Measurements from ENCODE around the gene TTC9. TPM values are rescaled to one million over a fixed set of nuclear protein-coding genes. Genes with fewer than 3 reads are reported as not detected.

TTC9 gene
- total RNA-seq, 8 experiments from 2014 or later, result 2.1 to 17.4 (median 5.1) TPM

DNA sequence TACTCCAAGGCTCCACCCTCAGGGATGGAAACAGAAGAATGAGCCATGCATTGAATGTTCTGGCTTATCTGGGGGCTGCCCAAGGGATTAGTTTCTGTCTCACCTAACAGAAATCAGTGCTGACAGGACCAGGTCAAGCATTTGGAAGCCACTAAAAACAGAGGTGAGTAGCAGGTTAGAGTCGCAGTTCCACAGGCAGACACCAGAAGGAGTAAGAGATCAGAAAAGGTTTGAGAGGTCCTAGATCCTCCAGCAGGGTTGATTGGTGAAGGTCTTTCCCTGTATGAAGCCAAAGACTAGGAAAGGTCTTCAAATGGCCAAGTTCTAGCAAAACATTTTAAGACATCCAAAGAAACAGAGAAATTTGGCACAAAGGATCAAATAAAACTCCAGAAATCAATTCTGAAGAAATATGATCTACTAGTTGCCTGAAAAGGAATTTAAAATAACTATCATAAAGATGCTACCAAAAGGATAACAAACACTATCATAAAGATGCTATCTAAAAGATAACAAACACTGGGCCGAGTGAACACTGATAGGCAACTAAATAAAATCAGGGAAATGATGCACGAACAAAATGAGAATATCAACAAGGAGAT lies 19.5 kb upstream of the TTC9 start:
- ATAC-seq (replicated peaks in 6 of 8), result peak in 3 of 8 experiments; percentile 73 to 88 (median 75)
- Histone ChIP-seq H3K4me1 (replicated peaks in 1 of 2) (no peaks in the 10 kb centered on the region), H3K27ac (no peak overlapping the region), H3K4me3 (no peak overlapping the region)
- 0 to 54% (median 24%) methylated on average over 1 to 3 of the region's 3 CpGs for WGBS, 10 experiments
- in situ Hi-C loops (cut with MboI; ENCODE audit: low pct_unique_long_range_greater_than_20kb in 2 of 9, low sequenced_read_pairs in 9 of 9, unreplicated experiment in 9 of 9), result loop anchor here in 3 of 9 experiments (10.0 to 25.0 kb wide), 3 partner anchors 93 to 193 kb away; partner anchors contain the start of gene MAP3K9 (in 2 of the 3)

- H3K27ac ChIP-seq, result no peak overlapping the region
- in situ Hi-C loops (cut with MboI; ENCODE audit: low pct_unique_long_range_greater_than_20kb in 2 of 9, low sequenced_read_pairs in 9 of 9, unreplicated experiment in 9 of 9), result loop anchor here in 3 of 9 experiments (10.0 to 25.0 kb wide), 4 partner anchors 90 to 337 kb away; partner anchors contain the start of gene MAP3K9 (in 2 of the 3)
- no peaks in the 10 kb centered on the region for H3K4me1 ChIP-seq (replicated peaks in 1 of 2)
- 11 to 100% (median 92%) methylated on average over 1 of the region's 1 CpG; no CpG with 5 or more reads in 4 of the 10 experiments for WGBS, 10 experiments
- no peak for ATAC-seq (replicated peaks in 6 of 8)
- no peak overlapping the region for H3K4me3 ChIP-seq
These were observed 16.7 kb upstream of the TTC9 start for GRCh38 chr14:70624972-70625371.

- H3K4me1 ChIP-seq (replicated peaks in 1 of 2), result no peaks in the 10 kb centered on the region
- no peak for ATAC-seq (replicated peaks in 6 of 8)
- 25 to 100% (median 83%) methylated on average over 1 to 3 of the region's 3 CpGs; no CpG with 5 or more reads in 1 of the 10 experiments for WGBS, 10 experiments
- no peak overlapping the region for H3K27ac ChIP-seq
- H3K4me3 ChIP-seq, result no peak overlapping the region
- in situ Hi-C loops (cut with MboI; ENCODE audit: low pct_unique_long_range_greater_than_20kb in 2 of 9, low sequenced_read_pairs in 9 of 9, unreplicated experiment in 9 of 9), result loop anchor here in 1 of 9 experiments (25.0 kb wide), 1 partner anchor 330 kb away; no protein-coding TSS in a partner anchor
These were observed 9.8 kb upstream of the TTC9 start for GRCh38 chr14:70631948-70632347.

GRCh38 chr14:70635971-70636595 lies 5.6 kb upstream of the TTC9 start:
- peaks cover 0 to 4% of the 10 kb centered on the region in 2 donors for H3K4me1 ChIP-seq (replicated peaks in 1 of 2)
- H3K27ac ChIP-seq, result no peak overlapping the region
- in situ Hi-C loops (cut with MboI; ENCODE audit: low pct_unique_long_range_greater_than_20kb in 2 of 9, low sequenced_read_pairs in 9 of 9, unreplicated experiment in 9 of 9), result loop anchor here in 1 of 9 experiments (25.0 kb wide), 1 partner anchor 326 kb away; no protein-coding TSS in a partner anchor
- WGBS, 10 experiments, result 40 to 98% (median 84%) methylated on average over 2 to 6 of the region's 6 CpGs; no CpG with 5 or more reads in 2 of the 10 experiments
- H3K4me3 ChIP-seq, result no peak overlapping the region
- ATAC-seq (replicated peaks in 6 of 8), result no peak

GRCh38 chr14:70638416-70638815 lies 3.3 kb upstream of the TTC9 start:
- in situ Hi-C loops (cut with MboI; ENCODE audit: low pct_unique_long_range_greater_than_20kb in 2 of 9, low sequenced_read_pairs in 9 of 9, unreplicated experiment in 9 of 9), result loop anchor here in 1 of 9 experiments (25.0 kb wide), 1 partner anchor 324 kb away; no protein-coding TSS in a partner anchor

DNA sequence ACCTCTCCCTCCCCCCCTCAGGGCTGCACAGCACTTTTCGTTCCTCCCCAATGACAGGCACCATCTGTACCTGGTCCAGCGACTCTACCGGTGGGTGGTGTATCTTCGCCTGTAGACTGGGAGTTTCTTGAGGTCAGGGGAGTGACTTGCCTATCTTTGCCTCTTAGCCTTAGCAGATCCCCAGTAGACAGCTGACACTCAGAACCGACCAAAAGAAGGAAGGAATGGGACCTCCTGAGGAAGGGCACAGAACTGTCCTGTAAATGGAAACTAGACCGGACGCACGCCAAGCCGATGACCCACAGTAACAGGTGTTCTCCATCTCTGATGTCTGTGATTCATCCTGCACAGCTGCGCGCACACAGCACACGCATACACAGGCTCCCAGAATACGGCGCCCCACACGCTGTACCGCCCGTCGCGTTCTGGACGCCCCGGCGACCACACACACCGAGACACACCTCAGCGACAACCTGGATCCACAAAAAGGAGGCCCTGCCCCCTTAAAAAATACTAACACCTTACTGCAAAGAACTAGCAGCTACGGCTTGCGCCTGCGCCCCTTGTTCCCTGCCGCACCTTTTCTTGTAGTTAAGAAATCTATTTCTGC lies 673 bp upstream of the TTC9 start:
- in situ Hi-C loops (cut with MboI; ENCODE audit: low pct_unique_long_range_greater_than_20kb in 2 of 9, low sequenced_read_pairs in 9 of 9, unreplicated experiment in 9 of 9), result loop anchor here in 1 of 9 experiments (25.0 kb wide), 1 partner anchor 321 kb away; no protein-coding TSS in a partner anchor
- H3K4me3 ChIP-seq, result peak overlapping the region; percentile 71 to 100 (median 83)
- 0 to 29% (median 10%) methylated on average over 1 to 12 of the region's 28 CpGs; no CpG with 5 or more reads in 1 of the 10 experiments for WGBS, 10 experiments
- peaks cover 19% of the 10 kb centered on the region in 2 donors for H3K4me1 ChIP-seq (replicated peaks in 1 of 2)
- peak; percentile 32 to 71 (median 66) for ATAC-seq (replicated peaks in 6 of 8)
- H3K27ac ChIP-seq, result peak overlapping the region in 1 of 2 donors; percentile 58

More at GRCh38 chr14:70638416-70638815, 3.3 kb upstream of the TTC9 start:
- Histone ChIP-seq H3K27ac (no peak overlapping the region), H3K4me3 (no peak overlapping the region), H3K4me1 (replicated peaks in 1 of 2) (peaks cover 3 to 8% of the 10 kb centered on the region in 2 donors)
- ATAC-seq (replicated peaks in 6 of 8), result no peak
- 0 to 100% (median 86%) methylated on average over 1 to 2 of the region's 2 CpGs; no CpG with 5 or more reads in 1 of the 10 experiments for WGBS, 10 experiments

- H3K4me1 ChIP-seq (replicated peaks in 1 of 2), result peaks cover 19 to 22% of the 10 kb centered on the region in 2 donors
- peak overlapping the region; percentile 71 to 100 (median 83) for H3K4me3 ChIP-seq
- WGBS, 10 experiments, result 0 to 86% (median 2%) methylated on average over 1 to 16 of the region's 51 CpGs; no CpG with 5 or more reads in 1 of the 10 experiments
- peak overlapping the region; percentile 45 to 47 for H3K27ac ChIP-seq
- ATAC-seq (replicated peaks in 6 of 8), result peak in 7 of 8 experiments; percentile 4 to 39 (median 29)
- in situ Hi-C loops (cut with MboI; ENCODE audit: low pct_unique_long_range_greater_than_20kb in 2 of 9, low sequenced_read_pairs in 9 of 9, unreplicated experiment in 9 of 9), result loop anchor here in 1 of 9 experiments (25.0 kb wide), 1 partner anchor 320 kb away; no protein-coding TSS in a partner anchor
These were observed 853 bp downstream of the TTC9 start for GRCh38 chr14:70642303-70643235.

- WGBS, 10 experiments, result 7 to 86% (median 41%) methylated on average over 1 to 5 of the region's 5 CpGs; no CpG with 5 or more reads in 4 of the 10 experiments
- in situ Hi-C loops (cut with MboI; ENCODE audit: low pct_unique_long_range_greater_than_20kb in 2 of 9, low sequenced_read_pairs in 9 of 9, unreplicated experiment in 9 of 9), result loop anchor here in 1 of 9 experiments (25.0 kb wide), 1 partner anchor 318 kb away; no protein-coding TSS in a partner anchor
- Histone ChIP-seq H3K4me1 (replicated peaks in 1 of 2) (peaks cover 19 to 22% of the 10 kb centered on the region in 2 donors), H3K4me3 (peak overlapping the region; percentile 71 to 100 (median 83)), H3K27ac (no peak overlapping the region)
- ATAC-seq (replicated peaks in 6 of 8), result peak in 3 of 8 experiments; percentile 51 to 69 (median 58)
These were observed 2.3 kb downstream of the TTC9 start for GRCh38 chr14:70643967-70644366.

GRCh38 chr14:70645892-70646291 lies 4.2 kb downstream of the TTC9 start:
- ATAC-seq (replicated peaks in 6 of 8), result no peak
- peaks cover 19 to 20% of the 10 kb centered on the region in 2 donors for H3K4me1 ChIP-seq (replicated peaks in 1 of 2)
- 69 to 93% (median 87%) methylated on average over 2 to 5 of the region's 6 CpGs; no CpG with 5 or more reads in 1 of the 10 experiments for WGBS, 10 experiments
- no peak overlapping the region for H3K4me3 ChIP-seq
- in situ Hi-C loops (cut with MboI; ENCODE audit: low pct_unique_long_range_greater_than_20kb in 2 of 9, low sequenced_read_pairs in 9 of 9, unreplicated experiment in 9 of 9), result loop anchor here in 1 of 9 experiments (25.0 kb wide), 1 partner anchor 316 kb away; no protein-coding TSS in a partner anchor
- no peak overlapping the region for H3K27ac ChIP-seq

- peaks cover 17 to 19% of the 10 kb centered on the region in 2 donors for H3K4me1 ChIP-seq (replicated peaks in 1 of 2)
- H3K27ac ChIP-seq, result no peak overlapping the region
- 0 to 60% (median 50%) methylated on average over 1 to 2 of the region's 2 CpGs; no CpG with 5 or more reads in 2 of the 10 experiments for WGBS, 10 experiments
- in situ Hi-C loops (cut with MboI; ENCODE audit: low pct_unique_long_range_greater_than_20kb in 2 of 9, low sequenced_read_pairs in 9 of 9, unreplicated experiment in 9 of 9), result loop anchor here in 1 of 9 experiments (25.0 kb wide), 1 partner anchor 316 kb away; no protein-coding TSS in a partner anchor
- no peak for ATAC-seq (replicated peaks in 6 of 8)
- no peak overlapping the region for H3K4me3 ChIP-seq
These were observed 5.0 kb downstream of the TTC9 start for GRCh38 chr14:70646705-70647104.

DNA sequence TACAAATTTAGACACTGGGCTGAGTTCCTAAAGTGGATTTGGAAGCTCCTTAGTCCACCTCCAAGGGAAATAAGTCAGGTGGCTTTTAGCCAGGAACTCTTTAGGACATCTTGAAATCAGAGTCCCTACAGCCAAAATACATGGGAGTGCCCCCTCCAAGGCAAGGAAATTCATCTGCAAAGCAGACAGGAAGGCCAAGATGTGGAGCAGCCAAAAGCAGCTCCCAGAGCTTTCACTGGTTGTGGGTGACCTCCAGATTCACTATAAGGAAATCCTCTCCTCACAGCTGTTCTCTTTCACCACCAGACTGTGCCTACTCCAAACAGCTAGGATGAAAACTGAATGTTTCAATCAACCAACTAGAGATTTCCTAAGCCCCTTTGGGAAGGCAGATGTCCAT lies 6.6 kb downstream of the TTC9 start:
- ATAC-seq (replicated peaks in 6 of 8), result no peak

More for the DNA sequence above, 6.6 kb downstream of the TTC9 start:
- H3K4me3 ChIP-seq, result no peak overlapping the region
- H3K4me1 ChIP-seq (replicated peaks in 1 of 2), result peaks cover 15 to 16% of the 10 kb centered on the region in 2 donors
- in situ Hi-C loops (cut with MboI; ENCODE audit: low pct_unique_long_range_greater_than_20kb in 2 of 9, low sequenced_read_pairs in 9 of 9, unreplicated experiment in 9 of 9), result loop anchor here in 1 of 9 experiments (25.0 kb wide), 1 partner anchor 314 kb away; no protein-coding TSS in a partner anchor
- H3K27ac ChIP-seq, result no peak overlapping the region

Data from motor neuron (in vitro differentiated cells).